HG02938 (cell line): ENCODE measurements around the gene THUMPD2.

Experiments
- ATAC-seq: cut with Tn5 transposase; IDR thresholded peaks from one replicate; pipeline ENCODE4 v1.9.1; 2021; ENCODE audit warnings: mild to moderate bottlenecking, moderate library complexity; ENCODE audit not compliant: unreplicated experiment

THUMPD2 gene

GRCh38 chr2:39757156-39757555 is 21.9 kb downstream of the THUMPD2 start:
- no peak for ATAC-seq

GRCh38 chr2:39755466-39755865 is 23.6 kb downstream of the THUMPD2 start:
- no peak for ATAC-seq

GRCh38 chr2:39743269-39743776 is 35.7 kb downstream of the THUMPD2 start:
- no peak for ATAC-seq

- no peak for ATAC-seq
These were observed 37.2 kb downstream of the THUMPD2 start for GRCh38 chr2:39741871-39742270.

GRCh38 chr2:39739386-39739785 is 39.7 kb downstream of the THUMPD2 start:
- ATAC-seq = no peak

GRCh38 chr2:39738936-39739335 is 40.1 kb downstream of the THUMPD2 start:
- ATAC-seq = no peak

- ATAC-seq = no peak
These were observed 41.4 kb downstream of the THUMPD2 start for GRCh38 chr2:39737661-39738060.

- ATAC-seq = no peak
These were observed 42.4 kb downstream of the THUMPD2 start for GRCh38 chr2:39736640-39737039.

GRCh38 chr2:39735648-39736047 is 43.4 kb downstream of the THUMPD2 start:
- no peak for ATAC-seq

- no peak for ATAC-seq
These were observed 44.6 kb downstream of the THUMPD2 start for GRCh38 chr2:39734445-39734844.

- ATAC-seq = no peak
These were observed 45.9 kb downstream of the THUMPD2 start for GRCh38 chr2:39733070-39733674.

GRCh38 chr2:39732482-39732881 is 46.6 kb downstream of the THUMPD2 start:
- no peak for ATAC-seq

GRCh38 chr2:39731546-39731945 is 47.5 kb downstream of the THUMPD2 start:
- ATAC-seq = no peak

GRCh38 chr2:39730685-39731302 is 48.3 kb downstream of the THUMPD2 start:
- ATAC-seq = no peak

- no peak for ATAC-seq
These were observed 48.8 kb downstream of the THUMPD2 start for GRCh38 chr2:39730276-39730675.

- ATAC-seq = peak; percentile 57
These were observed 50.1 kb downstream of the THUMPD2 start for GRCh38 chr2:39728941-39729351.

- peak; percentile 48 for ATAC-seq
These were observed 51.0 kb downstream of the THUMPD2 start for GRCh38 chr2:39728085-39728484.

GRCh38 chr2:39725401-39725800 is 53.7 kb downstream of the THUMPD2 start:
- no peak for ATAC-seq

- ATAC-seq = no peak
These were observed 54.3 kb downstream of the THUMPD2 start for GRCh38 chr2:39724828-39725144.

GRCh38 chr2:39723946-39724827 is 54.9 kb downstream of the THUMPD2 start:
- ATAC-seq = peak; percentile 36

- ATAC-seq = no peak
These were observed 55.6 kb downstream of the THUMPD2 start for GRCh38 chr2:39723497-39723896.

- no peak for ATAC-seq
These were observed 58.1 kb downstream of the THUMPD2 start for GRCh38 chr2:39720970-39721369.
